ENCODE data around the gene CCDC47.
"Not testable (repeated sequence)": the region's sequence is repeated elsewhere in the genome, so short reads cannot be mapped to it uniquely, and the experiment has no call there.

The CCDC47 gene

GRCh38 chr17:63773272-63774140 lies at the start of gene CCDC47:
TSS of gene CCDC47 (minus strand) at chr17:63773597. CDS start at chr17:63766175, 7,422 bp downstream.
- FAIRE-seq = peak; percentile 84

- no peak for FAIRE-seq
Measured at GRCh38 chr17:63822537-63822936, 49.1 kb upstream of the CCDC47 start.

GRCh38 chr17:63821804-63822203 lies 48.4 kb upstream of the CCDC47 start:
- FAIRE-seq = no peak

GRCh38 chr17:63820963-63821561 lies 47.7 kb upstream of the CCDC47 start:
- no peak for FAIRE-seq

- FAIRE-seq = no peak
Measured at GRCh38 chr17:63819585-63820537, 46.5 kb upstream of the CCDC47 start.

- no peak for FAIRE-seq
Measured at GRCh38 chr17:63819131-63819530, 45.7 kb upstream of the CCDC47 start.

GRCh38 chr17:63817736-63818385 lies 44.5 kb upstream of the CCDC47 start:
- FAIRE-seq = no peak

GRCh38 chr17:63816669-63817068 lies 43.3 kb upstream of the CCDC47 start:
- FAIRE-seq = no peak

GRCh38 chr17:63816123-63816522 lies 42.7 kb upstream of the CCDC47 start:
- FAIRE-seq = no peak

- FAIRE-seq = no peak
Measured at GRCh38 chr17:63809970-63810369, 36.6 kb upstream of the CCDC47 start.

- FAIRE-seq = no peak
Measured at GRCh38 chr17:63805591-63805990, 32.2 kb upstream of the CCDC47 start.

- no peak for FAIRE-seq
Measured at GRCh38 chr17:63804328-63804727, 30.9 kb upstream of the CCDC47 start.

GRCh38 chr17:63800783-63801182 lies 27.4 kb upstream of the CCDC47 start:
- no peak for FAIRE-seq

GRCh38 chr17:63798572-63799106 lies 25.2 kb upstream of the CCDC47 start:
- no peak for FAIRE-seq

- not testable (repeated sequence) for FAIRE-seq
Measured at GRCh38 chr17:63796375-63796774, 23.0 kb upstream of the CCDC47 start.

- no peak for FAIRE-seq
Measured at GRCh38 chr17:63792055-63792729, 18.8 kb upstream of the CCDC47 start.

- FAIRE-seq = no peak
Measured at GRCh38 chr17:63790057-63790456, 16.7 kb upstream of the CCDC47 start.

- FAIRE-seq = no peak
Measured at GRCh38 chr17:63786971-63787711, 13.7 kb upstream of the CCDC47 start.

- no peak for FAIRE-seq
Measured at GRCh38 chr17:63786117-63786516, 12.7 kb upstream of the CCDC47 start.

- FAIRE-seq = no peak
Measured at GRCh38 chr17:63785556-63785955, 12.2 kb upstream of the CCDC47 start.

- FAIRE-seq = no peak
Measured at GRCh38 chr17:63783522-63783921, 10.1 kb upstream of the CCDC47 start.
